ENCODE measurements around the gene VASH1. TPM values are rescaled to one million over a fixed set of nuclear protein-coding genes. Genes with fewer than 3 reads are reported as not detected.
A peak's percentile ranks its signal among the peaks of the same experiment; 100 is the strongest.

The VASH1 gene
- total RNA-seq, 1 donor from 2014 or later = 97.9 TPM

- peak; percentile 71 for DNase-seq
Measured at GRCh38 chr14:76772300-76773187, 11.3 kb downstream of the VASH1 start.

GRCh38 chr14:76773188-76773885 lies 12.1 kb downstream of the VASH1 start:
- peak; percentile 84 for DNase-seq

GRCh38 chr14:76773956-76774820 lies 12.9 kb downstream of the VASH1 start:
- DNase-seq = no peak

GRCh38 chr14:76774821-76775694 lies 13.8 kb downstream of the VASH1 start:
- no peak for DNase-seq

GRCh38 chr14:76775695-76776427 lies 14.6 kb downstream of the VASH1 start:
- no peak for DNase-seq

- DNase-seq = no peak
Measured at GRCh38 chr14:76776428-76777251, 15.4 kb downstream of the VASH1 start.

GRCh38 chr14:76777721-76778120 lies 16.5 kb downstream of the VASH1 start:
- no peak for DNase-seq

GRCh38 chr14:76778546-76779215 lies 17.4 kb downstream of the VASH1 start:
- DNase-seq = no peak

- no peak for DNase-seq
Measured at GRCh38 chr14:76779221-76780057, 18.2 kb downstream of the VASH1 start.

- no peak for DNase-seq
Measured at GRCh38 chr14:76780058-76780345, 18.7 kb downstream of the VASH1 start.

GRCh38 chr14:76780360-76780759 lies 19.1 kb downstream of the VASH1 start:
- DNase-seq = no peak

GRCh38 chr14:76780875-76781647 lies 19.8 kb downstream of the VASH1 start:
- no peak for DNase-seq

GRCh38 chr14:76781648-76782051 lies 20.4 kb downstream of the VASH1 start:
- DNase-seq = no peak

- DNase-seq = no peak
Measured at GRCh38 chr14:76782115-76782884, 21.0 kb downstream of the VASH1 start.

- no peak for DNase-seq
Measured at GRCh38 chr14:76782885-76783566, 21.8 kb downstream of the VASH1 start.

GRCh38 chr14:76784266-76784874 lies 23.1 kb downstream of the VASH1 start:
- DNase-seq = no peak
